WTC11 (cell line): Measurements from ENCODE around the gene SMR3B. TPM values are rescaled to one million over a fixed set of nuclear protein-coding genes. Genes with fewer than 3 reads are reported as not detected.

Experiments
- ATAC-seq: fragments of 200-7000 bp; cut with Tn5 transposase; 2 replicates; pipeline ENCODE4 v1.10.0; 2021; ENCODE audit warnings: mild to moderate bottlenecking, moderate library complexity
- CTCF ChIA-PET: fragments of 300-600 bp; sonication (Branson Sonifier 250); formaldehyde crosslinking; loops from one replicate; lab custom pipeline; 2021; ENCODE audit warnings: antibody characterized with exemption; lab: Charles Lee
- POLR2A ChIA-PET: fragments of 350-600 bp; sonication (Branson Sonifier 250); formaldehyde crosslinking; loops from one replicate; lab custom pipeline; 2021; ENCODE audit warnings: antibody characterized with exemption; lab: Charles Lee
- DNase-seq: peaks from one replicate; pipeline ENCODE4 v3.0.0; 2021; ENCODE audit warnings: low spot score
- H3K27ac Mint-ChIP-seq: 2 replicates; pipeline ENCODE4 v1.8.0; 2021; ENCODE audit warnings: mixed read lengths
- H3K27me3 Mint-ChIP-seq: 2 replicates; pipeline ENCODE4 v1.8.0; 2021; ENCODE audit warnings: low read depth, mild to moderate bottlenecking, moderate library complexity, mixed read lengths
- H3K36me3 Mint-ChIP-seq: 2 replicates; pipeline ENCODE4 v1.8.0; 2021; ENCODE audit warnings: mixed read lengths
- H3K4me1 Mint-ChIP-seq: 2 replicates; pipeline ENCODE4 v1.8.0; 2022; ENCODE audit warnings: mixed read lengths
- H3K4me3 Mint-ChIP-seq: 2 replicates; pipeline ENCODE4 v1.8.0; 2021; ENCODE audit warnings: mild to moderate bottlenecking, moderate library complexity, mixed read lengths
- H3K9me3 Mint-ChIP-seq: 2 replicates; pipeline ENCODE4 v1.8.0; 2021; ENCODE audit warnings: mixed read lengths
- E2F4 ChIP-seq: sonication (generic); formaldehyde crosslinking; IDR thresholded peaks from 2 replicates; pipeline ENCODE4 v1.8.1; 2022; ENCODE audit warnings: low read depth, mild to moderate bottlenecking, moderate library complexity, missing genetic modification reagents, borderline replicate concordance
- ERG ChIP-seq: fragments of 250-450 bp; sonication (Bioruptor Pico); IDR thresholded peaks from 2 replicates; pipeline ENCODE4 v1.8.0; 2021; ENCODE audit warnings: mild to moderate bottlenecking
- FOXK1 ChIP-seq: sonication (generic); formaldehyde crosslinking; IDR thresholded peaks from 2 replicates; pipeline ENCODE4 v1.8.0; 2022; ENCODE audit warnings: mild to moderate bottlenecking, moderate library complexity, missing genetic modification reagents
- GTF2I ChIP-seq: fragments of 250-450 bp; sonication (Bioruptor Pico); conservative IDR thresholded peaks from 2 replicates; pipeline ENCODE4 v1.4.0; 2021; ENCODE audit warnings: mild to moderate bottlenecking
- HMGXB4 ChIP-seq: sonication (generic); formaldehyde crosslinking; IDR thresholded peaks from 2 replicates; pipeline ENCODE4 v1.8.1; 2023; ENCODE audit warnings: mild to moderate bottlenecking, moderate library complexity, missing genetic modification reagents
- NR3C1 ChIP-seq: sonication (generic); formaldehyde crosslinking; conservative IDR thresholded peaks from 2 replicates; pipeline ENCODE4 v1.8.1; 2023; ENCODE audit warnings: low read depth, mild to moderate bottlenecking, missing genetic modification reagents
- SOX15 ChIP-seq: fragments of 250-450 bp; sonication (Bioruptor Pico); IDR thresholded peaks from 2 replicates; pipeline ENCODE4 v1.9.0; 2021; ENCODE audit warnings: mild to moderate bottlenecking
- TEAD1 ChIP-seq: sonication (generic); formaldehyde crosslinking; IDR thresholded peaks from 2 replicates; pipeline ENCODE4 v1.8.0; 2022; ENCODE audit warnings: mild to moderate bottlenecking, missing genetic modification reagents
- USF1 ChIP-seq: sonication (generic); formaldehyde crosslinking; IDR thresholded peaks from 2 replicates; pipeline ENCODE4 v1.8.0; 2022; ENCODE audit warnings: mild to moderate bottlenecking, missing genetic modification reagents
- ZNF532 ChIP-seq: fragments of 250-450 bp; sonication (Bioruptor Pico); IDR thresholded peaks from 2 replicates; pipeline ENCODE4 v1.9.0; 2021; ENCODE audit warnings: mild to moderate bottlenecking, borderline replicate concordance
- total RNA-seq: library from RNA; stranded (reverse); gene quantifications from 3 replicates; pipeline ENCODE4 v1.2.3, GENCODE V29; 2021
- TF ChIP-seq, protein P1 (sequence below): sonication (generic); formaldehyde crosslinking; IDR thresholded peaks from 2 replicates; pipeline ENCODE4 v1.8.0; 2023; ENCODE audit warnings: missing genetic modification reagents, mild to moderate bottlenecking, borderline replicate concordance
- TF ChIP-seq, protein P2 (sequence below): fragments of 250-450 bp; sonication (Bioruptor Pico); IDR thresholded peaks from 2 replicates; pipeline ENCODE4 v1.9.0; 2021; ENCODE audit warnings: moderate library complexity, mild to moderate bottlenecking, inconsistent platforms, borderline replicate concordance
- TF ChIP-seq, protein P3 (sequence below): sonication (generic); formaldehyde crosslinking; conservative IDR thresholded peaks from 2 replicates; pipeline ENCODE4 v1.8.1; 2022; ENCODE audit warnings: mild to moderate bottlenecking, missing genetic modification reagents

Gene SMR3B
- total RNA-seq, 1 experiment from 2014 or later: not detected

- H3K4me1 Mint-ChIP-seq: peaks cover 7% of the 10 kb centered on the region
- no peak for ATAC-seq
- H3K9me3 Mint-ChIP-seq: peaks cover 7% of the 10 kb centered on the region
- CTCF ChIA-PET: no interaction called here
- TF ChIP-seq, protein P1, sequence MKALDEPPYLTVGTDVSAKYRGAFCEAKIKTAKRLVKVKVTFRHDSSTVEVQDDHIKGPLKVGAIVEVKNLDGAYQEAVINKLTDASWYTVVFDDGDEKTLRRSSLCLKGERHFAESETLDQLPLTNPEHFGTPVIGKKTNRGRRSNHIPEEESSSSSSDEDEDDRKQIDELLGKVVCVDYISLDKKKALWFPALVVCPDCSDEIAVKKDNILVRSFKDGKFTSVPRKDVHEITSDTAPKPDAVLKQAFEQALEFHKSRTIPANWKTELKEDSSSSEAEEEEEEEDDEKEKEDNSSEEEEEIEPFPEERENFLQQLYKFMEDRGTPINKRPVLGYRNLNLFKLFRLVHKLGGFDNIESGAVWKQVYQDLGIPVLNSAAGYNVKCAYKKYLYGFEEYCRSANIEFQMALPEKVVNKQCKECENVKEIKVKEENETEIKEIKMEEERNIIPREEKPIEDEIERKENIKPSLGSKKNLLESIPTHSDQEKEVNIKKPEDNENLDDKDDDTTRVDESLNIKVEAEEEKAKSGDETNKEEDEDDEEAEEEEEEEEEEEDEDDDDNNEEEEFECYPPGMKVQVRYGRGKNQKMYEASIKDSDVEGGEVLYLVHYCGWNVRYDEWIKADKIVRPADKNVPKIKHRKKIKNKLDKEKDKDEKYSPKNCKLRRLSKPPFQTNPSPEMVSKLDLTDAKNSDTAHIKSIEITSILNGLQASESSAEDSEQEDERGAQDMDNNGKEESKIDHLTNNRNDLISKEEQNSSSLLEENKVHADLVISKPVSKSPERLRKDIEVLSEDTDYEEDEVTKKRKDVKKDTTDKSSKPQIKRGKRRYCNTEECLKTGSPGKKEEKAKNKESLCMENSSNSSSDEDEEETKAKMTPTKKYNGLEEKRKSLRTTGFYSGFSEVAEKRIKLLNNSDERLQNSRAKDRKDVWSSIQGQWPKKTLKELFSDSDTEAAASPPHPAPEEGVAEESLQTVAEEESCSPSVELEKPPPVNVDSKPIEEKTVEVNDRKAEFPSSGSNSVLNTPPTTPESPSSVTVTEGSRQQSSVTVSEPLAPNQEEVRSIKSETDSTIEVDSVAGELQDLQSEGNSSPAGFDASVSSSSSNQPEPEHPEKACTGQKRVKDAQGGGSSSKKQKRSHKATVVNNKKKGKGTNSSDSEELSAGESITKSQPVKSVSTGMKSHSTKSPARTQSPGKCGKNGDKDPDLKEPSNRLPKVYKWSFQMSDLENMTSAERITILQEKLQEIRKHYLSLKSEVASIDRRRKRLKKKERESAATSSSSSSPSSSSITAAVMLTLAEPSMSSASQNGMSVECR: no peak
- TF ChIP-seq FOXK1: no peak
- no peak for TF ChIP-seq GTF2I (CRISPR knock-in tag)
- TF ChIP-seq ZNF532 (CRISPR knock-in tag): no peak
- no peak for TF ChIP-seq E2F4 (CRISPR knock-in tag)
- TF ChIP-seq TEAD1 (CRISPR knock-in tag): no peak
- TF ChIP-seq SOX15 (CRISPR knock-in tag): no peak
- no peak for TF ChIP-seq NR3C1 (CRISPR knock-in tag)
- TF ChIP-seq, protein P2, sequence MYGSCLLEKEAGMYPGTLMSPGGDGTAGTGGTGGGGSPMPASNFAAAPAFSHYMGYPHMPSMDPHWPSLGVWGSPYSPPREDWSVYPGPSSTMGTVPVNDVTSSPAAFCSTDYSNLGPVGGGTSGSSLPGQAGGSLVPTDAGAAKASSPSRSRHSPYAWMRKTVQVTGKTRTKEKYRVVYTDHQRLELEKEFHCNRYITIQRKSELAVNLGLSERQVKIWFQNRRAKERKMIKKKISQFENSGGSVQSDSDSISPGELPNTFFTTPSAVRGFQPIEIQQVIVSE (CRISPR knock-in tag): no peak
- no peak for TF ChIP-seq HMGXB4 (CRISPR knock-in tag)
- TF ChIP-seq USF1: no peak
- no peak for TF ChIP-seq ERG
- TF ChIP-seq, protein P3, sequence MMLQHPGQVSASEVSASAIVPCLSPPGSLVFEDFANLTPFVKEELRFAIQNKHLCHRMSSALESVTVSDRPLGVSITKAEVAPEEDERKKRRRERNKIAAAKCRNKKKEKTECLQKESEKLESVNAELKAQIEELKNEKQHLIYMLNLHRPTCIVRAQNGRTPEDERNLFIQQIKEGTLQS (CRISPR knock-in tag): no peak
- TF ChIP-seq, all 79 proteins: peak for 0
- Mint-ChIP-seq H3K27ac (no peak overlapping the region), H3K4me3 (no peak overlapping the region), H3K27me3 (no peaks in the 10 kb centered on the region), H3K36me3 (no peaks in the 10 kb centered on the region)
- no peak for DNase-seq
- POLR2A ChIA-PET: no interaction called here
Measured at GRCh38 chr4:70371987-70372386, 10.9 kb upstream of the SMR3B start.
